Measurements from ENCODE around the gene CCL22.

- TF ChIP-seq POLR2AphosphoS5 (IDR thresholded peaks at IDR 0.05) (no peak), EP300 (conservative IDR thresholded peaks at IDR 0.05; ENCODE audit: poor library complexity, severe bottlenecking) (no peak), CTCF (IDR thresholded peaks at IDR 0.05; ENCODE audit: poor library complexity, severe bottlenecking) (no peak)
Observed at GRCh38 chr16:57389087-57389468, 30.5 kb downstream of the CCL22 start.
